Bladder microvascular endothelial cell (primary cell): Measurements from ENCODE around the gene TBC1D3D. TPM values are rescaled to one million over a fixed set of nuclear protein-coding genes. Genes with fewer than 3 reads are reported as not detected.

Experiments used
- total RNA-seq: library from RNA; depleted of rRNA; stranded (reverse); fragments of >200 nt; gene quantifications from 2 replicates; pipeline ENCODE4 v1.2.3, GENCODE V29; 2014

The TBC1D3D gene
- 0.13 TPM in 1 of 2 replicates, not detected in the other for total RNA-seq

DNA sequence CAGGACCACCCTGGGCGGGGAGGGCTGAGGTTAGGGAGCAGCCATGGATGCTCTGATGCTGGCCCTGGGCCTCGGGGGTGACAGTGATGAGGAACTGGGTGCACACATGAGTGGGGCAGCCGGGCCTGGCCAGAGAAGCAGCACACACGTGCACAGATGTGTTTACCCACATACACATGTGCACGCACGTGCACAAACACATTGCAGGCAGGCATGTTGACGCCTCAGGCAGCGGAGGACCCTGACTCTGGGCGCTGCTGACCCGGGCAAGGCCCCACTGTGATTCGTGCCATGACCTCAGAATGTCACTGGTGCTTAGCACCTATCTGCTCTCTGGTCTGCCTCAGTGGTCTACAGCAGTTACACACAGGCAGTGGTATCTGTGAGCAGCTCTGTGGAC lies at the start of gene TBC1D3D:
TSS of gene TBC1D3D (plus strand) at position 301 of the 400 bp plus-strand sequence. CDS start 1,585 bp downstream, outside the sequence.

DNA sequence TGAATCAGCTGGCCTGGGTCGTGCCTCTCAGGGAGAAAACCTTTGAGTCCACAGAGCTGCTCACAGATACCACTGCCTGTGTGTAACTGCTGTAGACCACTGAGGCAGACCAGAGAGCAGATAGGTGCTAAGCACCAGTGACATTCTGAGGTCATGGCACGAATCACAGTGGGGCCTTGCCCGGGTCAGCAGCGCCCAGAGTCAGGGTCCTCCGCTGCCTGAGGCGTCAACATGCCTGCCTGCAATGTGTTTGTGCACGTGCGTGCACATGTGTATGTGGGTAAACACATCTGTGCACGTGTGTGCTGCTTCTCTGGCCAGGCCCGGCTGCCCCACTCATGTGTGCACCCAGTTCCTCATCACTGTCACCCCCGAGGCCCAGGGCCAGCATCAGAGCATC lies 14.8 kb upstream of the TBC1D3D start, which contains the start of gene TBC1D3L:
TSS of gene TBC1D3L (minus strand) at position 101 of the 400 bp plus-strand sequence. CDS start 1,540 bp downstream, outside the sequence.

Other genes starting within 250 kb of the TBC1D3D start
- not detected in 2 replicates for gene TBC1D3K, start 79.6 kb upstream of the TBC1D3D start, total RNA-seq
- gene TBC1D3L, start 14.9 kb upstream of the TBC1D3D start, total RNA-seq = 0.81 and 5.2 TPM in 2 replicates
- not detected in 2 replicates for gene TBC1D3C, start 64.7 kb downstream of the TBC1D3D start, total RNA-seq
- not detected in 2 replicates for gene TBC1D3E, start 124.0 kb downstream of the TBC1D3D start, total RNA-seq
- not detected in 2 replicates for gene TBC1D3, start 188.6 kb downstream of the TBC1D3D start, total RNA-seq